Neural cell (in vitro differentiated cells): ENCODE data around the gene ALDH1L1.

Experiments
- CTCF ChIP-seq: fragments of 450-650 bp; IDR thresholded peaks from 2 replicates; pipeline ENCODE4 v1.5.1; 2014; ENCODE audit warnings: antibody characterized with exemption, mild to moderate bottlenecking, moderate library complexity; ENCODE audit not compliant: poor library complexity, severe bottlenecking
- EZH2 ChIP-seq: fragments of 200-600, 300-800 bp; shearing (Covaris generic), sonication (generic); IDR thresholded peaks from 2 replicates; pipeline ENCODE4 v1.6.1; 2014; ENCODE audit warnings: antibody characterized with exemption, low read length, borderline replicate concordance, mild to moderate bottlenecking; ENCODE audit not compliant: insufficient read depth, poor library complexity, severe bottlenecking
- REST ChIP-seq: IDR thresholded peaks from 2 replicates; pipeline ENCODE4 v1.6.1; 2012; ENCODE audit warnings: borderline replicate concordance

GRCh38 chr3:126118591-126118990, 61.8 kb downstream of the ALDH1L1 start:
- TF ChIP-seq REST (no peak), CTCF (no peak), EZH2 (no peak)
